HepG2 (cell line): ENCODE measurements around the gene BIRC5. TPM values are rescaled to one million over a fixed set of nuclear protein-coding genes. Genes with fewer than 3 reads are reported as not detected.

Experiments
- ATAC-seq: fragments of 200-7000 bp; cut with Tn5 transposase; 3 replicates; pipeline ENCODE4 v1.9.1; 2020; ENCODE audit warnings: mild to moderate bottlenecking, moderate library complexity
- BruUV-seq: library from RNA; stranded (reverse); fragments of 400-500 nt; replicated peaks from 2 replicates; lab custom pipeline; 2021; lab: Mats Ljungman, UMichigan
- CTCF ChIA-PET: fragments of 300-600 bp; formaldehyde crosslinking; extraction: SDS; loops from one replicate; lab custom pipeline; 2021; ENCODE audit warnings: low total read pairs, inconsistent platforms, low intra/inter-chr PET ratio; lab: Yijun Ruan, JAX
- POLR2A ChIA-PET: fragments of 350-600 bp; sonication (Branson Sonifier 250); formaldehyde crosslinking; loops from one replicate; lab custom pipeline; 2020; ENCODE audit warnings: antibody characterized with exemption, inconsistent platforms; lab: Yijun Ruan, JAX
- DNase-seq: peaks from one replicate; pipeline ENCODE4 v3.0.0-alpha.2; 2015; ENCODE audit warnings: low spot score
- FAIRE-seq: peaks from 3 replicates; lab custom pipeline; 2011; peaks lifted over from hg19 to GRCh38; lab: Jason Lieb, UNC
- H2AFZ ChIP-seq: one replicate; pipeline ENCODE4 v1.6.1; 2011; ENCODE audit warnings: low read length, inconsistent platforms
- H3K27ac ChIP-seq: fragments of 300-600 bp; 3 replicates; pipeline ENCODE4 v1.8.0; 2011; ENCODE audit warnings: mixed run types, mild to moderate bottlenecking, mixed read lengths, low read length, inconsistent platforms; ENCODE audit not compliant: insufficient read depth; ENCODE audit errors: extremely low read length
- H3K27me3 ChIP-seq, 2 experiments: fragments of 200-600 bp in 1 of 2; 2 replicates in 1 of 2; 3 replicates in 1 of 2; pipeline versions ENCODE4 v1.6.0 to v1.8.0; 2011; ENCODE audit warnings: low read length in 2 of 2, mild to moderate bottlenecking in 2 of 2, moderate library complexity in 2 of 2, inconsistent platforms in 1 of 2; ENCODE audit not compliant: insufficient read depth in 2 of 2, control insufficient read depth in 1 of 2
- H3K36me3 ChIP-seq, 2 experiments: fragments of 200-600 bp in 1 of 2; replicated peaks in 1 of 2; 2 replicates in 1 of 2; 3 replicates in 1 of 2; pipeline versions ENCODE4 v1.5.1 to v1.8.0; 2011; ENCODE audit warnings: low read length in 2 of 2, inconsistent platforms in 1 of 2; ENCODE audit not compliant: insufficient read depth in 2 of 2, control insufficient read depth in 1 of 2
- H3K4me1 ChIP-seq: 2 replicates; pipeline ENCODE4 v1.5.1; 2012; ENCODE audit warnings: low read length, inconsistent platforms; ENCODE audit not compliant: insufficient read depth
- H3K4me2 ChIP-seq: 2 replicates; pipeline ENCODE4 v1.6.0; 2011; ENCODE audit warnings: low read depth, low read length, inconsistent platforms
- H3K4me3 ChIP-seq, 3 experiments: fragments of 200-600 bp in 1 of 3; sonication (generic), shearing (Covaris generic) in 1 of 3; replicated peaks in 1 of 3; 2 replicates each; pipeline ENCODE4 v1.5.1; 2011 to 2016; ENCODE audit warnings: low read length in 3 of 3, inconsistent platforms in 2 of 3, low read depth in 2 of 3, mild to moderate bottlenecking in 2 of 3, control low read depth in 1 of 3, mixed read lengths in 1 of 3; ENCODE audit not compliant: insufficient read depth in 1 of 3
- H3K79me2 ChIP-seq: one replicate; pipeline ENCODE4 v1.6.1; 2011; ENCODE audit warnings: low read length, inconsistent platforms; ENCODE audit not compliant: insufficient read depth
- H3K9ac ChIP-seq: 2 replicates; pipeline ENCODE4 v1.6.0; 2011; ENCODE audit warnings: mild to moderate bottlenecking, low read depth, low read length, inconsistent platforms; ENCODE audit not compliant: insufficient read depth
- H3K9me3 ChIP-seq: 2 replicates; pipeline ENCODE4 v1.5.1; 2012; ENCODE audit warnings: mild to moderate bottlenecking, low read length
- H4K20me1 ChIP-seq: 2 replicates; pipeline ENCODE4 v1.6.0; 2011; ENCODE audit warnings: inconsistent platforms, mild to moderate bottlenecking, low read length, moderate library complexity; ENCODE audit not compliant: insufficient read depth
- ATF4 ChIP-seq, 2 experiments: fragments of 450-650 bp in 1 of 2; sonication (generic) in 1 of 2; formaldehyde crosslinking; IDR thresholded peaks; 2 replicates each; pipeline versions ENCODE4 v1.5.0 to v1.8.0; 2020 to 2022; ENCODE audit warnings: mild to moderate bottlenecking in 1 of 2, missing genetic modification reagents in 1 of 2
- CHD2 ChIP-seq: IDR thresholded peaks from 2 replicates; pipeline ENCODE4 v1.6.1; 2011; ENCODE audit warnings: low read depth, low read length, improper control_type of control experiment
- FOXJ3 ChIP-seq: sonication (generic); formaldehyde crosslinking; IDR thresholded peaks from 2 replicates; pipeline ENCODE4 v1.4.0; 2020; ENCODE audit warnings: missing genetic modification reagents, mild to moderate bottlenecking, borderline replicate concordance
- HMG20A ChIP-seq: IDR thresholded peaks from 2 replicates; pipeline ENCODE4 v1.6.1; 2016; ENCODE audit warnings: borderline replicate concordance
- MAFG ChIP-seq: sonication (generic); formaldehyde crosslinking; IDR thresholded peaks from 2 replicates; pipeline ENCODE4 v1.5.1; 2020; ENCODE audit warnings: mild to moderate bottlenecking, missing genetic modification reagents
- REPIN1 ChIP-seq: sonication (generic); formaldehyde crosslinking; IDR thresholded peaks from 2 replicates; pipeline ENCODE4 v1.8.0; 2022; ENCODE audit warnings: missing genetic modification reagents, low read depth, mild to moderate bottlenecking, borderline replicate concordance
- SMAD1 ChIP-seq: sonication (generic); formaldehyde crosslinking; IDR thresholded peaks from 2 replicates; pipeline ENCODE4 v1.4.0; 2020; ENCODE audit warnings: missing genetic modification reagents, low read depth, mild to moderate bottlenecking, borderline replicate concordance
- TRAFD1 ChIP-seq: sonication (generic); formaldehyde crosslinking; IDR thresholded peaks from 2 replicates; pipeline ENCODE4 v1.5.1; 2020; ENCODE audit warnings: missing genetic modification reagents, mild to moderate bottlenecking, borderline replicate concordance
- ZKSCAN8 ChIP-seq: IDR thresholded peaks from 2 replicates; pipeline ENCODE4 v1.6.1; 2016; ENCODE audit warnings: borderline replicate concordance, missing genetic modification reagents, missing compliant biosample characterization
- ZNF343 ChIP-seq: sonication (generic); formaldehyde crosslinking; IDR thresholded peaks from 2 replicates; pipeline ENCODE4 v1.4.0; 2020; ENCODE audit warnings: mild to moderate bottlenecking, missing genetic modification reagents
- ZNF496 ChIP-seq: sonication (generic); formaldehyde crosslinking; IDR thresholded peaks from 2 replicates; pipeline ENCODE4 v1.8.1; 2023; ENCODE audit warnings: mild to moderate bottlenecking, moderate library complexity, missing genetic modification reagents; ENCODE audit not compliant: insufficient replicate concordance
- ZNF816 ChIP-seq: sonication (generic); formaldehyde crosslinking; IDR thresholded peaks from 2 replicates; pipeline ENCODE4 v1.8.0; 2022; ENCODE audit warnings: missing genetic modification reagents, mild to moderate bottlenecking, borderline replicate concordance
- WGBS: methylation state at CpG from one replicate; pipeline ENCODE4 v1.1.6; 2017; ENCODE audit warnings: low lambda C conversion rate; 5-methylcytosine and 5-hydroxymethylcytosine counted together
- in situ Hi-C: cut with HindIII; loops from 2 replicates; pipeline ENCODE4 v1.10.0; 2017; ENCODE audit warnings: low pct_unique_long_range_greater_than_20kb; ENCODE audit not compliant: extremely low pct_ligation_motif_present
- intact Hi-C: fragments of 100-400 bp; cut with micrococcal nuclease; formaldehyde crosslinking; loops from one replicate; pipeline ENCODE4 v1.10.0; 2022; ENCODE audit not compliant: unreplicated experiment
- polyA plus RNA-seq, 8 experiments: library from polyadenylated mRNA; depleted of rRNA in 3 of 8; stranded (reverse) in 7 of 8; unstranded in 1 of 8; fragments of >200 nt; fragmentation: Illumina TruSeq in 4 of 8; extraction: Trizol in 4 of 8; gene quantifications; 2 replicates each; pipeline versions ENCODE4 v1.2.1 to v1.2.3, GENCODE V29; 2011 to 2016; ENCODE audit warnings: low read depth in 4 of 8, missing spikeins in 1 of 8, mixed read lengths in 1 of 8; ENCODE audit not compliant: insufficient read depth in 1 of 8
- total RNA-seq, 5 experiments: library from RNA; depleted of rRNA; stranded (reverse); fragments of >200 nt; fragmentation: Illumina TruSeq; extraction: Trizol; gene quantifications; 2 replicates each; pipeline ENCODE4 v1.2.3, GENCODE V29; 2016; ENCODE audit warnings: low read depth in 1 of 5
- TF ChIP-seq, protein P1 (sequence below): IDR thresholded peaks from 2 replicates; pipeline ENCODE4 v1.6.1; 2016; ENCODE audit warnings: mild to moderate bottlenecking, missing biosample characterization, missing genetic modification reagents

Gene BIRC5
- total and polyA plus RNA-seq, 2 of the 13 experiments (the other 11 are each of a cell fraction or from before 2014, with no cell fraction given), result 30.3 to 135 TPM

DNA sequence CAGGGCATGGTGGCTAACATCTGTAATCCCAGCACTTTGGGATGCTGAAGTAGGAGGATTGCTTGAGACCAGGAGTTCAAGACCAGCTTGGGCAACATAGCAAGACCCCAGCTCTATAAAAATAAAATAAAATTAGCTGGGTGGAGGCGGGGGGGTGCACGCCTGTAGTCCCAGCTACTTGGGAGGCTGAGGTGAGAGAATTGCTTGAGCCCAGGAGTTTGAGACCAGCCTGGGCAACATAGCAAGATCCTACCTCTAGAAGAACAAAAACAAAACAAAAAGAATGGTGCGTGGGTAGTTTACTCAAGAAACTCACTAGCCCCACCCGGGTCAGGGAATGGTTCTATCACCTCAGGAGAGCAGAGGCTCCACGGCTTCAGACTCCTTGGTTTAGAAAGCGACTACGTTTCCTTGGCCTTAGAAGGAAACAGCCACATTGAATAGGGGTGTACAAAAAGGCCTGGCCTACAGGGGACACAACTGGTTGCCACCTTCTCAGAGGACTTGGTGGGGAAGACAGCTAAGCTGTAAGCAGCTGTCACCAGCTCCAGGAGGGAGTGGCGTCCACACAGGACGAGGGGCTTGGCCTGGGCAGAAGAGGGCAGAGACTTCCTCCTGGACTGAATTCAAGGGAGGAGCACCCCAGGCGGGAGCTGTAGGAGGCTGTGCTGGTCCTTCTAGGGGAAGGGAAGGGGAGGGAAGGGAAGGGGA is 27.9 kb upstream of the BIRC5 start (continued):
- TF ChIP-seq TRAFD1 (no peak), FOXJ3 (CRISPR knock-in tag) (no peak), ZKSCAN8 (CRISPR knock-in tag) (no peak)
- TF ChIP-seq, all 625 proteins: peak for 6

DNA sequence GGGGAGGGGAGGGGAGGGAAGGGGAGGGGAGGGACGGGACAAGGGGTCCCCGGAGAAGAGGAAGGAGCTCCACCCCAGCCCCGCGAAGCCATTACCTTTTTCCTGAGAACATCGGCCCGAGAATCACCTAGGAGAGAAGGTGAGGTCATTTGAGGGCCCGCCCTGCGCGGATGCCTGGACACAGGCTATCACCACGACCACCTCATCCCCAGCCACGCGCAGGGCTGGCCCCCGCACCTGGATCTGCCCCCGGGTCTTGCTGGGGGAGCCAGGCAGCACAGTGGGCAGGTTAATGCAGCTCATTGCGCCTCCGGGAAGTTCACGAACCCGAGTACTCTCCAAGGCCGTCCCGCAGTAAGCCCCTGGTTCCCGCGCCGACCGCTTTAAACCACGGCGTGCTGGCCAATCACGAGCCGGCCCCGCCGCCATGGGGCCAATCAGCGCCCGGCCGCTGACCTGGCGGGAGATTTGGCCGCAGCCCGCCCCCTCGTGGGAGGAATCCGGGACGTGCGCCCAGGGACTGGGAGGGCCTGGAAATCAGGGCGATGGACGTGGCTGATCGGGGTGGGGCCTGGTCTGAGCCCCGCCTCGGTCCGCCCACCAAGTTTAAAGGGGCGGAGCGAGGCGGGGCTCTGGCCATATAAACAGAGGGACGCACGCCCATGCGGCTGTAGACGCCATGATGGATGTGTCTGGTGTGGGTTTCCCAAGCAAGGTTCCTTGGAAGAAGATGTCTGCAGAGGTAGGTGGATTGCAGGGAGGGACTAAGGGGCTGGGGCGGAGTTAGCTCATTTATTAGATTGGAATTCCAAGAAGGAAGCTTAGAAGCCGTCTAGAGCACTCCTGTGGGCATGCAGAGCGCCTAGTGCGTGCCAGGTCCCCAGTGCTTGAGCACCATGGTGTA is 27.1 kb upstream of the BIRC5 start, which contains the start of the genes AFMID and TK1:
Gene AFMID (plus strand): TSS at position 671 of the 904 bp plus-strand sequence. CDS start 9 bp downstream, at position 680.
Gene TK1 (minus strand): TSS at position 361 of the 904 bp plus-strand sequence. CDS start 58 bp downstream, at position 303.
- POLR2A ChIA-PET, result interaction anchor here (0.7 to 3.5 kb wide), 25 partner anchors 7 to 234 kb away, joined by 3 to 28 read pairs (median 5); partner anchors contain the start of genes TMC6, TMC8 and TNRC6C
- ATAC-seq (peak; percentile 86), DNase-seq (peak; percentile 96), FAIRE-seq (peak; percentile 87)
- intact Hi-C loops (loop anchor here (1.0 to 5.0 kb wide), 3 partner anchors 18 to 75 kb away; partner anchors contain the start of gene SYNGR2), in situ Hi-C loops (loop anchor here (5.0 kb wide), 1 partner anchor 75 kb away; no protein-coding TSS in a partner anchor)
- CTCF ChIA-PET, result interaction anchor here (0.7 to 1.0 kb wide), 3 partner anchors 47 to 74 kb away, joined by 3 read pairs; no protein-coding TSS in a partner anchor
- Histone ChIP-seq H3K4me3 (peak within 1 kb of the TSS; percentile 83 to 94 (median 84)), H3K36me3 (peaks cover 8 to 52% of the 10 kb centered on the region in 2 experiments; a peak in 4 of 5 replicates), H3K27ac (peak within 1 kb of the TSS; percentile 85), H3K9ac (peak within 1 kb of the TSS; percentile 89), H3K79me2 (peaks cover 67% of the 10 kb centered on the region), H4K20me1 (peaks cover 40% of the 10 kb centered on the region), H2AFZ (no peak within 1 kb of the TSS), H3K4me1 (peaks cover 70% of the 10 kb centered on the region), H3K27me3 (no peaks in the 10 kb centered on the region; a peak in 1 of 5 replicates), H3K9me3 (no peaks in the 10 kb centered on the region), H3K4me2 (peak within 1 kb of the TSS; percentile 99)
- under 1% methylated on average over 53 of the region's 57 CpGs for WGBS
- BruUV-seq, result no TSS peak
- TF ChIP-seq MAFG (no peak), HMG20A (CRISPR knock-in tag) (no peak), ZNF496 (CRISPR knock-in tag) (peak; percentile 79), REPIN1 (CRISPR knock-in tag) (peak; percentile 100), ZNF343 (peak; percentile 56), SMAD1 (CRISPR knock-in tag) (peak; percentile 61; the same call in 1 of the 2 replicates), CHD2 (peak; percentile 51; the same call in 1 of the 2 replicates), ZNF816 (CRISPR knock-in tag) (peak; percentile 93; the same call in 1 of the 2 replicates), ATF4 (CRISPR knock-in tag; IDR thresholded peaks at IDR 0.05) (peak in 1 of 2 experiments; percentile 96; a peak in 2 of 4 replicates)
- TF ChIP-seq, protein P1, sequence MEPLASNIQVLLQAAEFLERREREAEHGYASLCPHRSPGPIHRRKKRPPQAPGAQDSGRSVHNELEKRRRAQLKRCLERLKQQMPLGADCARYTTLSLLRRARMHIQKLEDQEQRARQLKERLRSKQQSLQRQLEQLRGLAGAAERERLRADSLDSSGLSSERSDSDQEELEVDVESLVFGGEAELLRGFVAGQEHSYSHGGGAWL, result peak; percentile 87
